Measurements from ENCODE around the gene SYNE1. TPM values are rescaled to one million over a fixed set of nuclear protein-coding genes. Genes with fewer than 3 reads are reported as not detected.
"Not testable (repeated sequence)": the region's sequence is repeated elsewhere in the genome, so short reads cannot be mapped to it uniquely, and the experiment has no call there.

The SYNE1 gene
- total RNA-seq, 6 donors from 2014 or later = 160 to 859 (median 490) TPM

GRCh38 chr6:152563177-152563576 is 74.0 kb downstream of the SYNE1 start:
- Histone ChIP-seq H3K9me3 (peaks cover 0 to 3% (median under 1%) of the 10 kb centered on the region in 4 donors), H3K36me3 (no peaks in the 10 kb centered on the region), H3K27me3 (no peaks in the 10 kb centered on the region), H3K4me1 (peaks cover 0 to 10% (median 2%) of the 10 kb centered on the region in 4 donors), H3K4me3 (no peak overlapping the region), H3K27ac (no peak overlapping the region)
- no peak for TF ChIP-seq EP300 (IDR thresholded peaks at IDR 0.05)
- TF ChIP-seq POLR2A (IDR thresholded peaks at IDR 0.05) = no peak
- no peak for TF ChIP-seq CTCF (IDR thresholded peaks at IDR 0.05)
- no peak for TF ChIP-seq POLR2AphosphoS5 (IDR thresholded peaks at IDR 0.05)
- no peak for DNase-seq
- ATAC-seq (ENCODE audit: low FRiP score in 2 of 2) = no peak
- 87 to 92% methylated on average over 5 of the region's 5 CpGs for WGBS, 2 donors

GRCh38 chr6:152558798-152559197 is 78.4 kb downstream of the SYNE1 start:
- not testable (repeated sequence) for ATAC-seq (ENCODE audit: low FRiP score in 2 of 2); H3K27me3 ChIP-seq; H3K36me3 ChIP-seq; DNase-seq; H3K27ac ChIP-seq; H3K4me3 ChIP-seq; H3K4me1 ChIP-seq
- H3K9me3 ChIP-seq = peaks cover 0 to 12% (median 2%) of the 10 kb centered on the region in 4 donors
- WGBS, 2 donors = 95 to 100% methylated on average over 1 of the region's 1 CpG

GRCh38 chr6:152557502-152557901 is 79.7 kb downstream of the SYNE1 start:
- Histone ChIP-seq H3K27me3 (no peaks in the 10 kb centered on the region), H3K9me3 (peaks cover 0 to 12% (median 2%) of the 10 kb centered on the region in 4 donors), H3K4me1 (peaks cover 0 to 3% (median 0%) of the 10 kb centered on the region in 4 donors), H3K27ac (no peak overlapping the region), H3K36me3 (no peaks in the 10 kb centered on the region), H3K4me3 (no peak overlapping the region)
- no peak for DNase-seq
- no peak for TF ChIP-seq POLR2A (IDR thresholded peaks at IDR 0.05)
- TF ChIP-seq EP300 (IDR thresholded peaks at IDR 0.05) = no peak
- no peak for TF ChIP-seq CTCF (IDR thresholded peaks at IDR 0.05)
- TF ChIP-seq POLR2AphosphoS5 (IDR thresholded peaks at IDR 0.05) = no peak
- 92 to 96% methylated on average over 1 of the region's 1 CpG for WGBS, 2 donors
- ATAC-seq (ENCODE audit: low FRiP score in 2 of 2) = no peak

- Histone ChIP-seq H3K9me3 (peaks cover 0 to 12% (median 2%) of the 10 kb centered on the region in 4 donors), H3K4me1 (peaks cover 0 to 5% (median 0%) of the 10 kb centered on the region in 4 donors), H3K4me3 (no peak overlapping the region), H3K36me3 (no peaks in the 10 kb centered on the region), H3K27ac (no peak overlapping the region), H3K27me3 (no peaks in the 10 kb centered on the region)
- DNase-seq = no peak
- no peak for ATAC-seq (ENCODE audit: low FRiP score in 2 of 2)
- TF ChIP-seq EP300 (IDR thresholded peaks at IDR 0.05) (no peak), POLR2AphosphoS5 (IDR thresholded peaks at IDR 0.05) (no peak), CTCF (IDR thresholded peaks at IDR 0.05) (no peak), POLR2A (IDR thresholded peaks at IDR 0.05) (no peak)
- WGBS, 2 donors = 93% methylated on average over 1 of the region's 1 CpG
Measured at GRCh38 chr6:152554851-152555250, 82.3 kb downstream of the SYNE1 start.

- no peak overlapping the region for H3K4me3 ChIP-seq
- H3K27ac ChIP-seq = no peak overlapping the region
- ATAC-seq (ENCODE audit: low FRiP score in 2 of 2) (peak; percentile 90 to 93), DNase-seq (peak; percentile 6 to 79)
- TF ChIP-seq POLR2A (IDR thresholded peaks at IDR 0.05) = no peak
- TF ChIP-seq EP300 (IDR thresholded peaks at IDR 0.05) = no peak
- peak; percentile 74 to 84 (median 82) for TF ChIP-seq CTCF (IDR thresholded peaks at IDR 0.05)
- no peak for TF ChIP-seq POLR2AphosphoS5 (IDR thresholded peaks at IDR 0.05)
- H3K4me1 ChIP-seq = peaks cover 0 to 5% (median 0%) of the 10 kb centered on the region in 4 donors
- 24 to 35% methylated on average over 9 of the region's 9 CpGs for WGBS, 2 donors
- H3K9me3 ChIP-seq = peaks cover 0 to 6% (median 0%) of the 10 kb centered on the region in 4 donors
- H3K36me3 ChIP-seq = no peaks in the 10 kb centered on the region
- no peaks in the 10 kb centered on the region for H3K27me3 ChIP-seq
Measured at GRCh38 chr6:152552616-152553209, 84.4 kb downstream of the SYNE1 start.

Measured in upper lobe of left lung (tissue), 6 donors.